Measurements from ENCODE around the gene PLEKHA8.
"Not testable (repeated sequence)": the region's sequence is repeated elsewhere in the genome, so short reads cannot be mapped to it uniquely, and the experiment has no call there.

Gene PLEKHA8

DNA sequence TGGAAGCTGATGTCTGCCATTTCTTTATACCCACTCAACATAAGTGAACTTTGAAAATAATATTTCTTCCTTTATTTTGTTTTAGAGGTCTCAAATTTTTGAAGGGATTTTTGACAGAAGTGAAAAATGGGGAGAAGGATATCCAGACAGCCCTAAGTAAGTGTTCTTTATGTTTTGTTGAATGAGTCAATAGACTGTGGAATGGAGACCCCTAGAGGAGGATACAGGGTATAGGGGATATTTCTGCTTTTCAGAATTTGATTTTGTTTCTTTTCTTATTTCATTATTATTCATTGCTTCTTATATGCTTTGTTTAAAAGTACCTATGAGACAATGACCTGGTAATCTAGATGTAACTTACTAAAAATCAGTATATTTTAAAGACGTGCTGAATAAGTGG, 34.4 kb downstream of the PLEKHA8 start:
- DNase-seq (ENCODE audit: low read depth, low spot score): peak; percentile 6

DNA sequence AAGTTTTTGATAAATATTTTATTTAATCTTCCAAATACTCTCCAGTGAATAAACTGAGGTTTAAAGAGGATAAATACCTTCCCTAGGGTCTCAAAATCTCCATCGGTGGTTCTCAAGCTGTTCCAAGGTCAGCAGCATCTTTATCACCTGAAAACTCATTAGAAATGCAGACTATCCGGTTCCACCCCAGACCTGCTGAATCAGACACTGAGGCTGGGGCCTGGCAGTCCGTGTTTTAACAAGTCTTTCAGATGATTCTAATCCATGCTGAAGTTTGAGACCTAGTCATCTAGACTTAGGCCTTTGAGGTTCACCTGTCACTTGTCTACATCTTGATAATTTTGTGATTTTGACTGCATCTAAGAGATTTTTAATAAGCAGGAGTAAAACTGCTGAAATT, 37.5 kb downstream of the PLEKHA8 start:
- no peak for DNase-seq (ENCODE audit: low read depth, low spot score)

DNA sequence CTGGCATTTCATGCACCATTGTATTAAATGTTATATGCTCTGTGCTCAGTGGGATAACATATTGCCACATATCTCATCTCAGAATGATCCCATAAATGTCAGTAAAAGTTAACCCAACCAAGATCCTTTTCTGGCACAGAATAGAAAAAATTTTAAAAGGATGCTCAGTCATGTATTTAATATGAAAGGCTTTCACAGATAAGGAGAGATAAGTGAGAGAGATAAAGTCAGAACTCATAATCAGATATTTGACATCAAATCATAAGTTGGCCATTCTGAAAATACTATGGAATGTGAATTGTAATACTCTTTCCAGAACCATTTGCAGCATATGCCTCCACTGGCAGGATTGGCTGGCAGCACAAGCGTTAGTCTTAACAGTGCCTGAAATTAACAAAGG, 38.5 kb downstream of the PLEKHA8 start:
- DNase-seq (ENCODE audit: low read depth, low spot score): no peak

DNA sequence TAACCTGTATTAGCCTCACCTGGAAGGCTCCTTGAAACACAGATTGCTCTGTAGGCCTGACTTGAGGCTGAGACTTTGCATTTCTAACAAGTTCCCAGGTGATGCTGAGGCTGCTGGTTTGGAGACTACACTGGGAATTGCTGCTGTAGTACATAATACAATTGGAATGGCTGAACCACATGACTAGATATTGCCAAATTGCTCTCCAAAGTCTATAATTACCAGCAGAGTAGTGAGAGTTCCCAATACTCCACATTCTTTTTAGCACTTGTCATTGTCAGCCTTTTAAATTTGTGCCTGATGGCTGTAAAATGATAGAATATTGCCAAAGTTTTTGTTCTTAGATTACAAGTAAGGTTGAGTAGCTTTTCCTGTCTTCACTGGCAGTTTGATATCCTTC, 39.9 kb downstream of the PLEKHA8 start:
- no peak for DNase-seq (ENCODE audit: low read depth, low spot score)

DNA sequence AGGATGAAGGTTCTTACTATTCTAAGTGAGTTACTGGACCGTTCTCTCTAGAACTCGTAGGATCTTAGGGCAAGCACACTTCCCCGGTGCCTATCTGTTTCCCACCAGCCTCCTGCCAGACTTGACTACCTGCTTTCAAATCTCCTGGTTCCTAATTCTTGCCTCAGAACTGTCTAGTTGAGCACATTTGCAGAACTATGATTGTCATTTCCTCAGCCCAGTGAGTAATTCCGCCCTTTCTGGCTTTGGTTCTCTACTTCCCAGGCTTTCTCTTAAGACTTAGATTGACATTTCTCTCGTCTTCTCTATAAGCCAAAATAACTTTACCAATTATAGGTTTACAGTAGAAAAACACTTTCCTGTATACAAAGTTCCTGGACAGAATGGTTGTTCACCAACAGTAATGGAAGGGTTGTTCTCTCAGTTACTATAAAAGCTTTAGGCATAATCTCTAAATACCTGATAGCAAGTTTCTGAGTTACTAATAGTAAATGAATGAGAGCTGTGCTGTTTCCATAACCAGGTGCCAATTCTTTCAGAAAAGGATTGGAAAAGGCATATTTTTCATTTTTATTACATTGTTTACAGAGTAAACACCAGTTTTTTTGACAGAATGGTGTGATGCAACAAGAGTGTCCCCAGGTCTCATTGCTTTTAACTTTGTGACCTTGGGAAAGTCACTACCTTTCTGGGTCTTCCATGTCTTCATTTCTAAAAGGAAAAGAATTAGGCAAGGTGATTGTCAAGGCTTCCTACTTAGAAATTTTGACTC, 41.1 kb downstream of the PLEKHA8 start:
- no peak for DNase-seq (ENCODE audit: low read depth, low spot score)

GRCh38 chr7:30070052-30070451, 41.8 kb downstream of the PLEKHA8 start:
- DNase-seq (ENCODE audit: low read depth, low spot score): no peak

DNA sequence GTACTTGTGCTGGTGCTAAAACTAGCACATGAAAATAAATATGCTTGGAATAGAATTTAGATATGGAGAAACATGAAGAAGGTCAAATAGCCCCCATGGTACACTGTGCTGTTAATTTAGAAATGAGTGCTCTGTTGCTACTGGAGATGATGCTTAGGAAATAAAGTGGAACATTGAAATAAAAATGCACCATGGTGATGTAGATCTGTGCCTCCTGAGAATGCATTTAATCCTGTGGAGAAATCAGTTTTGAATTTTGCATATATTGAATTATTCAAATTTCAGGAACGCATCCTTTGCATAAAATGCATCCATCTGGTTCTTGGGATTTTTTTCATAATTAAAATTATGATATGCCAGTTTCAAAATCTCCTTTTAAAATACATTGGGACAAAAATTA, 44.5 kb downstream of the PLEKHA8 start:
- DNase-seq (ENCODE audit: low read depth, low spot score): no peak

- DNase-seq (ENCODE audit: low read depth, low spot score): no peak
These were observed 46.3 kb downstream of the PLEKHA8 start for GRCh38 chr7:30074422-30075030.

- no peak for DNase-seq (ENCODE audit: low read depth, low spot score)
These were observed 48.2 kb downstream of the PLEKHA8 start for GRCh38 chr7:30076411-30076810.

DNA sequence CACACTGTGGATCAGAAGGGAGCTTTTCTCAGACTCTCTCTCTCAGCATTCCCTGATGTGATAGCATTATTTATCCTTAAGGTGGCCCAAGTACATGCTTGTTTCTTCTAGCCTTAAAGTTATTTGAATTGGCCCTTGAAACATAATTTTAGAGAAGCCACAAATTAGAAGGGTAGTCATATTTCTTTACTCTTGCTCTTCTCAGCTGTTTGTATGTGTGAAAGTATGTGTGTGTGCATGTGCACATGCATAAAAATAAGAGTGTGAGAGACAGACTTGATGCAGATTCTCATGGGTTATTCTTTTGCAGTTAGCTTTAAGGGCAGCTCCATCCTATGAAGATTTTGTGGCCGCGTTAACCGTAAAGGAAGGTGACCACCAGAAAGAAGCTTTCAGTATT, 50.1 kb downstream of the PLEKHA8 start:
- DNase-seq (ENCODE audit: low read depth, low spot score): no peak

GRCh38 chr7:30079880-30080279, 51.7 kb downstream of the PLEKHA8 start:
- DNase-seq (ENCODE audit: low read depth, low spot score): no peak

- no peak for DNase-seq (ENCODE audit: low read depth, low spot score)
These were observed 52.6 kb downstream of the PLEKHA8 start for GRCh38 chr7:30080818-30081217.

DNA sequence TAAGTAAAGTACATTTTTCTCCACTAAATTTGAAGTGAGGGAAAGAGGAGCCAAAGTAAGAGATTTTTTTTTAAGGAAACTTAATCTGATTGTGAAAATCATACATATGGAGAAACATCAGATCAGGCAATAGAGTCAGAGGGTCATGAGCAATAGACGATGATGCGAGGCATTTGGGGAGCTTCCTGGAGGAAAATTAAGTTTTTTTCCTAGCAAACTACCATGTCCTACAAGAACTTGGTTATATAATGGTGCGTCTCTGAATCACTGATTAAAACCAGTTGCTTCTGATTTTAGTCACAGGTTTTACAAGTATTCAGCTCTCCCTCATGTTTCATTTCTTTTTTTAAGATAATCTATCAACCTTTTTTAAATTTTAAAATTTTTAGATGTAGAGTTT, 54.5 kb downstream of the PLEKHA8 start:
- DNase-seq (ENCODE audit: low read depth, low spot score): no peak

GRCh38 chr7:30083334-30083733, 55.1 kb downstream of the PLEKHA8 start:
- DNase-seq (ENCODE audit: low read depth, low spot score): no peak

DNA sequence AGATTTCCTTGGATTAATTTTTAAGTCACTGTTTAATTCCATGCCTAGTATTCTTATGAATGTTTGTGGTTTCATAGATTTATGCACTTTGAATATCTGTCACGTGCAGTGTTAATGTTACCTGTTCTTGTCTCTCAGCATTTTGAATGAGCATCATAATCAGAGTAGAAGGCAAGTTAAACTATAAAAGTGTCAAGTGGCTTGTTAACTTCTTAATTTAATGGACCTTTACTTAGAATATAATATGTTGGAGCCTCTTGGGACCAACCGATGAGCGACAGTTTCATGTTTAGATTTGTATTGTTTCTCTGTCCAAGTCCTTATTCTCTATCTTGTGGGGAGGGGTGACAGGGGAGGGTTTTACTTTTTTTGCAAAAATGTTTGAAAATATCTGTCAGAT, 56.0 kb downstream of the PLEKHA8 start:
- DNase-seq (ENCODE audit: low read depth, low spot score): no peak

DNA sequence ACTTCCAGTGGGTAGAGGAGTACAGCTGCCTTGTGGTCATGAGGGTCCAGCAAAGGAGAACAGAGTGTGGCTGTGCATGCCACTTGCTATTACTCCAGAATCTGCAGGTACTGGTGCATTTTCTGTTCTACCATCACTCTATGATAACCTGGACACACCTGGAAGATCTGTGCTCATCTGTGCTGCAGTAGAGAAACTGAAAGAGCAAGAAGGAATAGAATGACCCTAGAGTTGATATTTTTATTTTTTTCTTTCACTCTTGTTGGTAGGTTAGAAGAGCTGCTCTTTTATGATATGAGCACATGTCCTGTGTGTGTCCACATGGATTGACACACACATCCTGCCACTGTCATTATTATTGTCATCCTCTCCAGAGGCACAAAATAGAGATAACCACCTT, 58.3 kb downstream of the PLEKHA8 start:
- DNase-seq (ENCODE audit: low read depth, low spot score): no peak

GRCh38 chr7:30087371-30087770, 59.2 kb downstream of the PLEKHA8 start:
- no peak for DNase-seq (ENCODE audit: low read depth, low spot score)

GRCh38 chr7:30088362-30088761, 60.1 kb downstream of the PLEKHA8 start:
- no peak for DNase-seq (ENCODE audit: low read depth, low spot score)

GRCh38 chr7:30090111-30090510, 61.9 kb downstream of the PLEKHA8 start:
- DNase-seq (ENCODE audit: low read depth, low spot score): no peak

- DNase-seq (ENCODE audit: low read depth, low spot score): no peak
These were observed 63.3 kb downstream of the PLEKHA8 start for GRCh38 chr7:30091491-30091912.

- DNase-seq (ENCODE audit: low read depth, low spot score): no peak
These were observed 63.8 kb downstream of the PLEKHA8 start for GRCh38 chr7:30091987-30092386.

DNA sequence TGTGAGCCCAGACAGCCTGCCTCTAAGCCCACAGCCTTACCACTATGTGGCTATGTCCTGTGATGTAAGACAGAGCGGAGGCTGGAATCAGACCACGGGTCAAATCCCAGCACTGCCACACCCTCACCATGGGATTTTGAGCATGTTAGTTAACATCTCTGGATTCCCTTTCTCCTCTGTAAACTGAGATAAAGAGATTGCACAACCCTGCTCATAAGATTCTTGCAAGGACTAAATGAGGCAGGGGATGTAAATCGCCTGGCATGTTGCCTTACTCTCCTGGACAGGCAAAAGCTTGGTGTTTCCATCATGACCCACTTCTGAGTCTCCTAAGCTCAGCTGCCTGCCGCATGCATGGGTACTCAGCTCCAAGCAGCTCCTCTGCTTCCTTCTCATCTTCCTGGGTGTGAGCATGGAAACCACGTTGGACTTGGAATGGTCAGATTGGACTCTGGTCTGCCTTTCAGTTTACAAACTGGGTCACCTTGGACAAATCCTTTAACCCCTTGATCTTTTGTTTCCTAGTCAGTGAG, 65.3 kb downstream of the PLEKHA8 start:
- no peak for DNase-seq (ENCODE audit: low read depth, low spot score)

DNA sequence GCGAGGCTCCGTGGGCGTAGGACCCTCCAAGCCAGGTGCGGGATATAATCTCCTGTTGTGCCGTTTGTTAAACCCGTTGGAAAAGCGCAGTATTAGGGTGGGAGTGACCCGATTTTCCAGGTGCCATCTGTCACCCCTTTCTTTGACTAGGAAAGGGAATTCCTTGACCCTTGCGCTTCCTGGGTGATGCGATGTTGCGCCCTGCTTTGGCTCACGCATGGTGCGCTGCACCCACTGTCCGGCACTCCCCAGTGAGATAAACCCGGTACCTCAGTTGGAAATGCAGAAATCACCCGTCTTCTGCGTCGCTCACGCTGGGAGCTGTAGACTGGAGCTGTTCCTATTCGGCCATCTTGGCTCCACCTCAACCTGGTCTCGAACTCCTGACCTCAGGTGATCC, 70.4 kb downstream of the PLEKHA8 start:
- not testable (repeated sequence) for DNase-seq (ENCODE audit: low read depth, low spot score)
